ENCODE data around the gene NRM.
"Not testable (repeated sequence)": the region's sequence is repeated elsewhere in the genome, so short reads cannot be mapped to it uniquely, and the experiment has no call there.

The NRM gene

GRCh38 chr6:30664994-30665767 is 25.6 kb downstream of the NRM start:
- no peak for DNase-seq

DNA sequence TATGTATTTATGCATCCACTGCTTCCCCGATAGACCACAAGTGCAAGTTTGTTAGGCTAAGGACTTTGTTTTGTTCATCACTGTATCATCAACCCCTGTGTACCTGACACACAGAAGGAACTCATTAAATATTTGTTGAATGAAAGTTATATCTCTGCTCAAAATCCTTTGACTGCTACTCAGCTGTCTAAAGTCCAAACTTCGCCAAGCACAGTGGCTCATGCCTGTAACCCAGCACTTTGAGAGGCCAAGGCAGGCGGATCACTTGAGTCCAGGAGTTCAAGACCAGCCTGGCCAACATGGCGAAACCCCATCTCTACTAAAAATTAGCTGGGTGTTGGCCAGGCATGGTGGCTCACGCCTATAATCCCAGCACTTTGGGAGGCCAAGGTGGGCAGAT is 32.9 kb downstream of the NRM start:
- DNase-seq = not testable (repeated sequence)

DNA sequence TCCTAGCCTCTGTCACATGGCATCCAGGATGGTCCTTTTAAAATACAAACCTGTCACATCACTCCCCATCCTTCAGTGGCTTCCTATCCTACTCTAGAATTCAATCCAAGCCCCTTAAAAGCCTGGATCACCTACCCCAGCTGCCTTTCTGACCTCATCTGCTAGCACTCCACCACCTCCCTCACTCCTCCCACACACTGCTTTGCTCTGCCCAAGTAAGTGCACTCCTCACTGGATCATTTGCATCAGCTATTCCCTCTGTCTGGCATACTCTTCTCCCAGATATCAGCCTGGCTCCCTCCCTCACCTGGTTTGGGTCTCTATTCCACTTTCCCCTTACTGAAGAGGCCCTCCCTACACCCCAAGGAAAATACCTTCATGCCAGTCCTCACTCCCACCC is 33.3 kb downstream of the NRM start:
- no peak for DNase-seq

GRCh38 chr6:30656513-30656912 is 34.3 kb downstream of the NRM start:
- DNase-seq = no peak

DNA sequence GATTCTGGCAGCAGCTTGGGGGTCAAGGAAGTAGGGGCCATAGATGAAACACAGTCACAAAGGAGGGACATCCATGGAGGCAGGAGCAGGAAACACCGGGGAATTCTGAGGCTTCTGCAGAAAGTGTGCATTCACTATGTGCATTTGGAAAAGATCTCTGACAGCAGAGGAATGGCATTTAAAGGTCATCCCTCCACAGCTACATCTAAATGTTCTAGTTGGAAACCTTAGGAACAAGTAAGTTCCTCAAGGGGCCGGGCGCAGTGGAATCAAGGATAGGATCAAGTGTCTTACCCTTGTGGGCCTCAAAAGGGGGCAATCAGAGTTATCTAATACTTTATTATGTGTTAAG is 35.1 kb downstream of the NRM start:
- DNase-seq = no peak

DNA sequence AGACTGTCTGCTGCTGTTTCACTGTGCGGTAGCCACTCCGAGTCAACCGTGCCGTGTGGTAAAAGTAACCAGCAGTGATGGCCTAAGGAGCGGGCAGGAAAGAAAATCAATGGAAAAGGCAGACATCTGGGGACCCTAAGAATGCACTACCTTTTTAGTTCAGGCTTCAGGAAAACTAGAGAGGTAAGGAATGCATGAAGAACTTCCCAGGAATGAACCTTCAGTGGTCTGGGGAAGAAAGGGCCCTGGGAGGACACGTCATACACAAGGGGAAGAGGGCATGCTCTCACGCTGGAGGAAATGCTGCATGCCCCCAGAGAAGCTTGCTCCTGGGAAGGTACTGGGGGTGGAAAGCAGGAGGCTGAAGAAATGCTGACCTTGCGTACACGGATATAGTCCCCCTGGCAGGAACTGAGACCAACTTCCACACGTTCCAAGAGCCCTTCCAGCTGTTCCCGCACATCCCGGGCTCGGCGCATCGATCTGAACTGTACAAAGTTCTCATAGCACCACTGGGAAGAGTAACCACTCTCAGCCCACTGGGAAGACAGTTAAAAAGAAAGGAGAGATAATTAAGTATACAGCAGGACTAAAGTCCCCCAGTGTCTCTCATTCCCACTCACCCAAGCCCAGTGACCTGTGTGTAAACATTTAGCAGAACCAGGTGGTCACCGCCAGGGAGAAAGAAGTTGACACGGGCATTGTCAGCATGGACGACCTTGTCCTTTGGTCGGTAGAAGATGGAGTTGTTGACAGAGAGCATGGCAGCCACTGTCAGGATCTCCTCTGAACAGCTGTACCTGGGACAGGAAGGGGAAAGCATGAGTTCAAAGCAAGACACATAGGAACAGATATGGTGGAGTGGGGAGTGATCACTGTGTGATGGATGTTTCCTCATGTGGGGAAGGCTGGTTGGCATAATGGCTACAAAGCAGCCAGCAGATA is 35.7 kb downstream of the NRM start:
- no peak for DNase-seq

- no peak for DNase-seq
Observed at GRCh38 chr6:30651143-30651542, 39.6 kb downstream of the NRM start.

DNA sequence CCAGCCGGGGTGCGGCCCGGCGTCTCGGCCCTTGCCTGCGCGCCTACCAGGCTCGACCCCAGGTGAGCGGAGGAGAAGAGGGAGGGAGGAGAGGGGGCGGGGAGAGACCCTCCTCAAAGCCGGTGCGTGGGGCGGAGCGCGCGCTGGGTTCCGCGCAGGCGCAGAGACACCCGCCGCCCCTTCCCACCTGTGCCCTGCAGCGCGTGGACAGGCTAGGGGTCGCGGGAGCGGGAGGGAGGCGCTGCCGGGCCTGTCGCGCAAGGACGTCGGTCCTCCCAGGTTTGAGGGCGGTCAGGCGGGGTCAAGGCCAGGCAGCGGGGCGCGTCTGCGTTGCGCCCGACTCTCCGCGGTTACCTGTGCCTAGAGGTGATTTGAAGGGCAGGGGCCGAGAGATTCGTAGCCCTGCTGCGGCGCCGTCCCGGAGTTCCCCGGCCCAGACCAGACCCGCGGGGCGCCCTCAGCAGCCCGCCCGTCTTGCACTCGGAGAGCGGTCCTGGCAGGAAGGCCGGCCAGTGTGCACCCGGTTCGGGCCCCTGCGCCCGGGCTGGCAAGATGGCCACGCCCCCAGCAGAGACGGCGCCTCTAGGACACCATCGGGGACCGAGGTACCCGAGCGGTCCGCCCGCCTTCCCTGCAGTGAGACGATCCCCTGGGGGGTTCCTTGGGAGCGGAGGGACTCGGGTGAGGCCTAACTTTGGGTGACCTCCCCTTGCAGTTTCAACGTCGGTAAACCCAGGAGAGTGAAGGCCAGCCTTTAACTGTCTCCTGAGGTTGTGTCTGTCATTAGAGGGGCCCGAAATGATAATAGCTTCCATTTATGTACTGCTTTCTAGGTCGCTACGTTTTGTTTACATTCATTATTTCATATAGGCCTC is 43.3 kb downstream of the NRM start:
- DNase-seq = peak; percentile 65

- DNase-seq = peak; percentile 89
Observed at GRCh38 chr6:30646450-30647241, 44.1 kb downstream of the NRM start, which contains the start of gene C6orf136. TSS of gene C6orf136 (plus strand) at chr6:30647133. CDS start at chr6:30647232, 99 bp downstream.

GRCh38 chr6:30645989-30646388 is 44.8 kb downstream of the NRM start:
- no peak for DNase-seq

- DNase-seq = no peak
Observed at GRCh38 chr6:30644769-30645168, 46.0 kb downstream of the NRM start.

- no peak for DNase-seq
Observed at GRCh38 chr6:30643656-30644055, 47.1 kb downstream of the NRM start.

DNA sequence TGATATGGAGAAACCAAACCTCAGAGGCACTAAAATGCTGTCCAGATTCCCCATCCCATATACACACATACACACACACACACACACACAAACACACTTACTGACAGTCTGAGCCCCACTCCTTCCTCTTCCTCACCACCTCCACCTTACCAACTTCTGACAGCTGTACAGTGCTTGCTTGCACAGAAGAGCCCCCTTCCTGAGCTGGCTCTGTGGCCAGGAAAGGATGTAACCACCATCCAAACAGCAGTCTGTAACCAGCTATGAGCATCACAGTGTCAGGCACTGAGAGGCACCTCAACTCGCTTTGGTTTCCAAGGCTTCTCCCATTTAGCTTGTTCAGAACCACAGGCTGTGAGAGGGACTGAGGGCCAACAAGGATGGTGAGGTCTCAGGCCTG is 49.7 kb downstream of the NRM start:
- no peak for DNase-seq

- no peak for DNase-seq
Observed at GRCh38 chr6:30640481-30640880, 50.3 kb downstream of the NRM start.

All from fibroblast of skin of back (primary cell).